Glomerular visceral epithelial cell (primary cell): ENCODE measurements around the gene MLPH.
A peak's percentile ranks its signal among the peaks of the same experiment; 100 is the strongest.

ENCODE experiments used
- DNase-seq: peaks from one replicate; pipeline ENCODE4 v3.0.0-alpha.2; 2016; ENCODE audit errors: extremely low spot score

Gene MLPH

GRCh38 chr2:237546040-237546875 lies 59.2 kb downstream of the MLPH start:
- no peak for DNase-seq

- no peak for DNase-seq
Measured at GRCh38 chr2:237546876-237547395, 59.9 kb downstream of the MLPH start.

- DNase-seq: no peak
Measured at GRCh38 chr2:237547841-237548416, 60.9 kb downstream of the MLPH start.

DNA sequence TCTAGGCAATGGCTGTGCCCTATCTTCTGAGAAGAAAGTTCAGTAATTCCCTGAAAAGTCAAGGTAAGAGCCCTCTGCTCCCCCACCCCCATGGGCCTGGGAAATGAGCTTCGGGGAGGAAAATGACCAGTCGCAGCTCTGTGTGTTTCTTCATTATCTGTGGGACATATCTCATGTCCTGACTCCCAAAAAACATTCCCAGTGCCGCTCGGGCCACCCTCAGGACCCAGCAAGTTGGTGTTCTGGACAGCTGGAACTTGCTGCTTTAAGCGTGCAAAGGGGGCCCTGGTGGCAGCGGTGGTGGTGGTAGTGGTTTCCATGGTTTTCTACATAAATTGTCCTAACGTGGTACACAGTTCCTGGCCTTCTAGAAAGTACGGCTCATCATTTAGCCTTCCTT lies 62.2 kb downstream of the MLPH start:
- no peak for DNase-seq

DNA sequence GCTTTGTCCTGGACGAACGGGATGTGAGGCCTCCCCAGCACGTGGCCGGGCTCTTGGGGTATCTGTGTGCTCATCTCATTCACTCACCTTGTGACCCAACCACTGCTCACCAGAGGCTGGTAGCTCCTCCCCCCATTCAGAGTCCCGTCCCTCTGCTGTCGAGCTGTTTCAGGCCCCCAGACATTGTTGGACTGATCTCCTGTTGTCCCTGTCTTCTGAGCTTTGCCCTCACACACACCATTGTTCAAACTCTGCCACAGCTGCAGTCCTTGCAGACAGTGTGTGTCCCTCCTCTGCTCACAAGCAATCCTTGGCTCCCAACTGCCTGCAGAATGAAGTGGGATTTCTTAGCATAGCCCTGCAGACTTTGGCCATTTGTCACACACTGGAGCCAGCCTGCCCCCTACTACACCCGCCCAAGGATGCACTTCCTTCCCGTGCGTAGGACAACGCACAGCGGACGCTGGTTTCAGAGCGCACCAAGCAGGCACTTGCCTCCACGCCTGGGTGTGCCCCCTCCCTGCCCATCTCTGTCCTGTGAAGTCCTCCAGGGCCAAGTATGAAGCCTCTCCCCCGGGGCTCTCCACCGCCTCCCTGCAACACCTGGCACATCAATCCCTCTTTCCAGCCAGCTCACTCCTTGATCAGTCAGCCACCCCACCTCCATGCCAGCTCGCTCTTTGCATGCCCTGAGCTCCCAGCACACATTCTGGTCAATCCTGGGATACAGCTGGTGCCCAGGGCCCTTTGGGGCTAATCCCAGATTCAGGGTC lies 62.8 kb downstream of the MLPH start:
- no peak for DNase-seq

DNA sequence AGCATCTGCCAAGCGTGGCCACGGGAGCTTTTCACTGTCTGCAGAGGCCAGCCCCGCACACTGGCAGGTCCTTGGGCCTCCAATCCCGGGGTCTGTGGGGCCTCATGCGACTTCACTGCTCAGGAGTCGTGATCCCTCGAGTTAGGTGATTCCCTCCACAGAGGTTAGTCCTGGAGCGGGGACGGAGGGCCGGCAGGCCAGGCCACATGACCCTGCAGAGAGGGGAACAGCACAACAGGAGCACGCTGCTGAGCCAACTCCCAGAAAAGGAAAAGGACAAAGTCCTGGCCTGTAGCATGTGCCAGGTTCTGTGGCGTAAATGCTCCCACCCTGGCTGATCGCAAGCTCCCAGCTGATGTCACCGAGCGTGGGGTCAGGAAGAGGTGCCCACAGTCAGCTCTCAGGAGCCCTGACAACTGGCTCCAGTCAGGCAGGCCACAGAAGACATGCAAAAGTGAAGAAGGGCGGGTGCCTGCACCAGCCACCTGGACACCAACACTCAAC lies 64.1 kb downstream of the MLPH start:
- DNase-seq: no peak

- no peak for DNase-seq
Measured at GRCh38 chr2:237552908-237553307, 65.9 kb downstream of the MLPH start.

DNA sequence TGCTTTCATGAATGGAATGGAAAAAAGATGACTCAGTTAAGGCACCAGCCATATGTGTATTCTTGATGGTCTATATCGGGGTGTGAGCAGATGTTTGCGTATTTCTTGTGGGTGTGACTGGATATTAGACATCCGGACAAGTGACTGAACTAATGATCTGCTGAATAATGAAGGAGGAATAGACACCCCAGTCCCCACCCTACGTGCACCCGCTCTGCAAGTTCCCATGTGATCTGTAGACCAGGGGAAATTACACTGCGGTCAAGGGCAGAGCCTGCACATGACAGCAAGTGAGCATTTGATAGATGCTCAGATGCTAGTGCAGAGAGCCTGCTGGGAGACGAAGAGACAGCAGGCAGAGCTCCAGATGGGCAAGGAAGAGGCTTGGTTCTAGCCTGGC lies 66.9 kb downstream of the MLPH start:
- no peak for DNase-seq

DNA sequence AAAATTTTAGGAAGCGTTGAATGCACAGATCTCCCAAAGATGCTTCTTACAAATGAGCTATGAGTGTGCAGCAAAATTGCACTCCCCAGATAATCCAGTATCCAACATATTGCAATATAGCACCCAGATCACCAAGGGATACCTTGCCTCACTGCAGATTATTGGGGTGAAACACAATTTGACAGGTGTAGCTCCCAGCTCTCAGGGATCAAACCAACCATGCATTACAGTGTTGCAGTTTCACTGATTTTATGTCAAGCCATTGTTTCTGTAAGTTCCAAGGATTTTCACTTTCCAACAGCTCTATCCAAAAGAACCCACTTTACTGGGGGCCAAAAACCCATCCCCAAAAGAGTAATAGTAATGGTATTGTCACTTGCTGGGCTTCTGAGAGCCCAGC lies 68.5 kb downstream of the MLPH start:
- no peak for DNase-seq

- no peak for DNase-seq
Measured at GRCh38 chr2:237556773-237557632, 70.0 kb downstream of the MLPH start.

DNA sequence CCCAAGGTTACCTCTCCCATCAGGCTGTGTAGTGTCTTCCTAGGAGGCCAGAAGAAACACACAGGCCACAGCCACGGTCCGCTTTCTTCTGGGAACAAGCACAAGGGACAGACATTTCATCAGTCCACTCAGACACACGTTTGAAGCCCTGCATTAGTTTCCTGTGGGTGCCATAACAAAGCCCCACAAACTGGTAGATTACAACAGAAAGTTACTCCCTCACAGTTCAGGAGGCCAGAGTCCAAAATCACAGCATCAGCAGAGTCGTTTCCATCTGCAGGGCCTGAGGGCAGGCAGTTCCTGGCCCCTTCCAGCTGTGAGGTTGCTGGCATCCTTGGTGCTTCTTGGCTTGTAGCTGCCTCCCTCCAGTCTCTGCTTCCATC lies 70.6 kb downstream of the MLPH start:
- no peak for DNase-seq

- DNase-seq: peak; percentile 96
Measured at GRCh38 chr2:237558961-237559641, 72.0 kb downstream of the MLPH start.

DNA sequence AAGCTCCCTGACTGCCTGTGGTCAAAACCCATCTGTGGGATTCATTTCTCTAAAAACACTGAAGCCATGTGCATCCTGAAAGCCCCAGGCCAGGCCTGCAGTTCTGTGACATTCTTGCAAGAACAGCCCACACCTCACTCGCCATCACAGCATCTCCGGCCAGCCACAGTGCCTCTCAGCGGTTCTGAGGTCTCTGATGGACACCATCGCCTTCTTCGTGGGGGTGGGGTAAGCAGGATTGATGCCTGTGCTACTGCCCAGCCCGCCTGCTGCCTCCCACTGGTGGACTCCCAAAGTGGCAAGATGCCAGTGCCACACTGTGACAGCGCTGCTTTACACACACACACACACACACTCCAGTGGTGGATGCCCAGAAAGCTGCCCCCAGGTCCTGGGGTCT lies 74.2 kb downstream of the MLPH start:
- DNase-seq: no peak

DNA sequence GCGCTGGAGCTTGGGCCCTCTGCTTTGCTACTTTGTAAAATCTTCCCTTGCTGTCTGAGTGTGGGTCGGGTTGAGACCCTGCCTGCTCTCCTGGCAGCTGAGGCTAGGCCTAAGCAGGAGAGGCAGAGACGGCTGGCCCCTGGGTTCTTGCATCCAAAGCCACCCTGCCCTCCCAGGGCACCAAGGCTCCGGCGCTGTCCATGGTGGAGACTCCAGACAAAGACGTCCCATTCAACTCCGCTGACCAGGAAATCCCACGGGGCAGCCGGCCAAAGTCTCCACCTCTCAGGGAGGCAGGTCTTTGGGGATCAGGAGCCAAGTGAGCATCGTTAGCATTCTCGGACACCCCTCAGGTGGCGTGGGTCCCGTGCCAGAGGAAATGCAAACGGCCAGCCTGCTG lies 76.8 kb downstream of the MLPH start:
- peak; percentile 33 for DNase-seq

DNA sequence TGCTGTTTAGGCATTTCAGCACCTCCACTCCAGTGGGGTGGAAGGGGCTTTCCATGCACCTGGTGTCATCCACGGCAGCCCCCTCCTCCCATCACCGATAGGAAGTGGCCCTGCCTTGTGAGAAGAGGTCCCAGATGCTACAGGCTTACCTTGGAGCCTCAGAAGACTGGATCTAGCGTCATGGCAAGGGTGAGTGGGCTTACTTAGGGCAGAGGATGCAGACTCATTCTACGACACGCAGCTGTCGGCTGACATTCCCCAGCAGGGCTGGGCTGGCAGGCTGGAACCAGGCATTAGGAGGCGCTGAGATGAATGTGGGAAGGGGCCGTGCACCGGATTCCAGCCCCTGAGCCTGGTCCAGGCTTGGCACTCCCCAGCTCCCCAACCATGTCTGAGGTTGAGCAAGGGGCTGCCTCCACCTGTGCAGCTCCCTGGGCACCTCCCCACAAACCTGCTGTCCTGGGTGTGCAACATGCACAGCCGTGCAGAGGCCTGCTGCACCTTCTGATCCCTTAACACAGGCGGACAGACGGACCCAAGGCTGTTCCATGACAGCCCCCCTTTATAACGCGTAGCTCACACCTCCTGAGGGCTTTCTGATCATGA lies 77.6 kb downstream of the MLPH start:
- no peak for DNase-seq

- no peak for DNase-seq
Measured at GRCh38 chr2:237565974-237566373, 78.9 kb downstream of the MLPH start.

DNA sequence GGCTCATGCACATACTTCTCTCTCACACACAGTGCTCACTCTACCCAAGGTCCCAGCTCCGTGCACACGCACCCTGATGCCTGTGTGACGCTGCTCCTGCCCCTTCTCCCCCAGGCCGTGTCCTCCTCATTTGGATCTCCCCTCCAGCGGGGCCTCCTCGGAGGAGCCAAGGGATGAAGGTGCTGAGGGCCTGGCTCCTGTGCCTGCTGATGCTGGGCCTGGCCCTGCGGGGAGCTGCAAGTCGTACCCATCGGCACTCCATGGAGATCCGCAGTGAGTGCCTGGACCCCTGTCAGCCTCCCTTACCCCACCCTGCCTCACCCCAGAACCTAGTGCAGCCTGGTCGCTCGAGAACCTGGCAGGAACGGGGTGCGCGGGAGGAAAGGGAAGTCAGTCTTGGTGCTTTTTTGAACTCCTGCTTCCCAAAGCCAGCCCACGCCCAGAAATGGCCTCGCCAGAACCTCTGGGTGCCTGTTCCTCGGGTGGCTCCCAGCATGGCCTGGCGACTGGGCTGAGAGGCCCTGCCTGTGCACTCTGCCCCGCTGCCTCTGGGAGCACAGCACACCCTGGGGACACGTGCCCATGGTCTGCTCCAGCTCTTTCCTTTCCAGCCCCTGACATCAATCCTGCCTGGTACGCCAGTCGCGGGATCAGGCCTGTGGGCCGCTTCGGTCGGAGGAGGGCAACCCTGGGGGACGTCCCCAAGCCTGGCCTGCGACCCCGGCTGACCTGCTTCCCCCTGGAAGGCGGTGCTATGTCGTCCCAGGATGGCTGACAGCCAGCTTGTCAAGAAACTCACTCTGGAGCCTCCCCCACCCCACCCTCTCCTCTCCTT lies 79.6 kb downstream of the MLPH start, which contains the start of gene PRLH:
Gene PRLH (plus strand): TSS at position 174 of the 835 bp plus-strand sequence. CDS start 0 bp downstream, at position 174.
- no peak for DNase-seq

GRCh38 chr2:237567276-237568029 lies 80.4 kb downstream of the MLPH start:
- no peak for DNase-seq
